ENCODE data around the gene RNLS.

The RNLS gene

GRCh38 chr10:88390041-88390440 is 193.1 kb downstream of the RNLS start:
- DNase-seq (ENCODE audit: low spot score): no peak
- in situ Hi-C loops (cut with MboI; ENCODE audit: low sequenced_read_pairs, unreplicated experiment): loop anchor here (10.0 kb wide), 1 partner anchor 155 kb away; no protein-coding TSS in a partner anchor
- no peak for TF ChIP-seq CTCF (IDR thresholded peaks at IDR 0.05; ENCODE audit: borderline replicate concordance, control extremely low read depth, extremely low read depth, insufficient read depth, missing control alignments)

- no peak for DNase-seq (ENCODE audit: low spot score)
- in situ Hi-C loops (cut with MboI; ENCODE audit: low sequenced_read_pairs, unreplicated experiment): loop anchor here (5.0 to 10.0 kb wide), 3 partner anchors 107 to 527 kb away; partner anchors contain the start of genes KLLN and PTEN
- peak; percentile 46 for TF ChIP-seq CTCF (IDR thresholded peaks at IDR 0.05; ENCODE audit: borderline replicate concordance, control extremely low read depth, extremely low read depth, insufficient read depth, missing control alignments)
These were observed 193.7 kb downstream of the RNLS start for GRCh38 chr10:88389456-88389855.

- TF ChIP-seq CTCF (IDR thresholded peaks at IDR 0.05; ENCODE audit: borderline replicate concordance, control extremely low read depth, extremely low read depth, insufficient read depth, missing control alignments): no peak
- DNase-seq (ENCODE audit: low spot score): no peak
- in situ Hi-C loops (cut with MboI; ENCODE audit: low sequenced_read_pairs, unreplicated experiment): loop anchor here (5.0 to 10.0 kb wide), 3 partner anchors 106 to 526 kb away; partner anchors contain the start of genes KLLN and PTEN
These were observed 194.8 kb downstream of the RNLS start for GRCh38 chr10:88388324-88388723.

- in situ Hi-C loops (cut with MboI; ENCODE audit: low sequenced_read_pairs, unreplicated experiment): loop anchor here (5.0 to 10.0 kb wide), 3 partner anchors 105 to 525 kb away; partner anchors contain the start of genes KLLN and PTEN
- DNase-seq (ENCODE audit: low spot score): peak; percentile 46
- no peak for TF ChIP-seq CTCF (IDR thresholded peaks at IDR 0.05; ENCODE audit: borderline replicate concordance, control extremely low read depth, extremely low read depth, insufficient read depth, missing control alignments)
These were observed 196.0 kb downstream of the RNLS start for GRCh38 chr10:88386821-88387773.

- in situ Hi-C loops (cut with MboI; ENCODE audit: low sequenced_read_pairs, unreplicated experiment): loop anchor here (5.0 to 10.0 kb wide), 3 partner anchors 104 to 524 kb away; partner anchors contain the start of genes KLLN and PTEN
- no peak for TF ChIP-seq CTCF (IDR thresholded peaks at IDR 0.05; ENCODE audit: borderline replicate concordance, control extremely low read depth, extremely low read depth, insufficient read depth, missing control alignments)
- peak; percentile 12 for DNase-seq (ENCODE audit: low spot score)
These were observed 196.8 kb downstream of the RNLS start for GRCh38 chr10:88386204-88386788.

GRCh38 chr10:88385601-88386203 is 197.4 kb downstream of the RNLS start:
- no peak for TF ChIP-seq CTCF (IDR thresholded peaks at IDR 0.05; ENCODE audit: borderline replicate concordance, control extremely low read depth, extremely low read depth, insufficient read depth, missing control alignments)
- peak; percentile 52 for DNase-seq (ENCODE audit: low spot score)
- in situ Hi-C loops (cut with MboI; ENCODE audit: low sequenced_read_pairs, unreplicated experiment): loop anchor here (5.0 to 10.0 kb wide), 3 partner anchors 103 to 523 kb away; partner anchors contain the start of genes KLLN and PTEN
